Inflammatory macrophage treated with lipopolysaccharide for 4 hours (primary cell): ENCODE data around the gene HHIPL2.
A peak's percentile ranks its signal among the peaks of the same experiment; 100 is the strongest.

ENCODE experiments used
- DNase-seq: peaks from one replicate; pipeline ENCODE4 v3.0.0-alpha.2; 2020

HHIPL2 gene

DNA sequence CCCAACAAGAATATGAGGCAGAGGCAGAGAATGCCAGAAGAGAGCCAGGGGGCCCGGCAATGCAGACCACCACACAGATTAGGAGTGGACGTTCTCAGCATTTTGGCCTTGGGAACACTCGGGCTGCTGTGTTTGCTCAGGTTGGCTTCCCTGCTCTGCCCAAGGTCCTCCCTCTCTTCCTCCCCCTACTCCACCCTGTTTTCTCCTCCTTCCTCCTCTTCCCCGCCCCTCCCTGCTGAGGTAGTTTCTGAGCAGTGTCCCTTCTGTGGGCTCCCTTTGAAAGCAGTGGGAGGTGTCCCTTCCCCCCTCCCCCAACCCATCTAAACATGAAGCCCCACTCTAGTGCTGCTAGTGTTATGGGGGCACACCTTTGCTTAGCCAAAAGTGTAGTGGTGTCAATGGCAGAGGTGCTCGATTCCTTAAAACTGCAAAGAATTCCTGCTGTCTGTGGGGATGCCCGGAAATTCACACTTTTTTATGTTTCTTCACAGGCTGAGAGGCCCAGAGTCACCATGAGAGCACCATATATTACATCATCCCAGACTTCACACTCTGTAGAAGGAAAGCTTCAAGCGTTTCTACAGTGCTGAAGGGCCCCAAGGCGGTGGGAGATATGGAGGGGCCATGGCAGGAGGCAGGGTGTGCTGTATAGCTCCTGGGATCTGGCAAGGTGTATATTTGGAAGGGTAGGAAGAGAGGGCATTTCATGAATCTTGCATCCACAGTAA lies at the start of gene HHIPL2:
TSS of gene HHIPL2 (minus strand) at position 161 of the 728 bp plus-strand sequence. CDS start at position 101, 60 bp downstream.
- no peak for DNase-seq

DNA sequence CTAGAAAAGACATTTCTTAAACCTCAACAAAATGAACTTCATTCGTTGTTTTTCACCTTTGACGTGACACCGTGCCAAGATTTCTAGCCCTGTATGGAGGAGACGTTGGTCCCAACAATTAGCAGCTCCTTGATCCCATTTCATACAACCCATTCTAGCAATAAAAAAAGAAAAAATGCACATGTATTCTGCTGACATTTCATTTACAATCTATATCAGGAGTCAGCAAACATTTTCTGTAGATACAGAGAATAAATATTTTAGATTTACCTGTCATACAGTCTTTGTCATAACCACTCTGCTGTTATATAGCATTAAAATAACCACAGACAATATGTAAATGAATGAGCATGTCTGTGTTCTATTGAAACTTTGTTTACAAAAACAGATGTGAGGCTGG lies 48.8 kb upstream of the HHIPL2 start:
- no peak for DNase-seq

DNA sequence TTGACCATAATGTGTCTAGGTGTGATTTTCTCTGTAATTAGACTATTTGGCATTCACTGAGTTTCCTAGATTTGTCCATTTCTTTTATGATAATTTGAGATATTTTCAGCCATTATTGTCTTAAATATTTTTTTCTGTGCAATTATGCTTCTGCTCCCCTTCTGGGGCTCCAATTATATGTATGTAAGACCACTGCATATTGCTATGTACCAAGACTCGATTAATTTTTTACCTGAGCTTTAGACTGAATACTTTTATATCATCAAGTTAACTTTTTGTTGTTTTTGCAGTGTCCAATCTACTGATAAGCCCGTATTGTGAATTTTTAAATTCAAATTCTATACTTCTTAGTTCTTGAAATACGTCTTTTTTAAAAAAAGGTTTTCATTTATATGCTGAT lies 46.9 kb upstream of the HHIPL2 start:
- no peak for DNase-seq

DNA sequence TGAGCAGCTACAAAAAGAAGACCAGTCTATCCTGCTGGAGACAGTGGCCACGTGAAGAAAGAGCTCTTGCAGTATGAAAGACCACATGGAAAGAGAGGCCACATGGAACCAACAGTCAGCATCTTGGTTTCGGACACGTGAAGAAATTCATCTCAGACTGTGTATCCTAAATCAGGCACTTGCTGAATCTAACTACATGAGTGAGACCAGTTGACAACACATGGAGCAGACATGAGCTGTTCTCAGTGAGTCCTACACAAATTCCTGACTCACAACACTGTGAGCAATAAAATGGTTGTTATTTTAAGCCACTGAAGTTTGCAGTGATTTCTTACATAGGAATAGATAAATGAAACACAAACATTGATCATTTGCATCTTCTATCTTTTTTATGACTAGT lies 44.3 kb upstream of the HHIPL2 start:
- no peak for DNase-seq

DNA sequence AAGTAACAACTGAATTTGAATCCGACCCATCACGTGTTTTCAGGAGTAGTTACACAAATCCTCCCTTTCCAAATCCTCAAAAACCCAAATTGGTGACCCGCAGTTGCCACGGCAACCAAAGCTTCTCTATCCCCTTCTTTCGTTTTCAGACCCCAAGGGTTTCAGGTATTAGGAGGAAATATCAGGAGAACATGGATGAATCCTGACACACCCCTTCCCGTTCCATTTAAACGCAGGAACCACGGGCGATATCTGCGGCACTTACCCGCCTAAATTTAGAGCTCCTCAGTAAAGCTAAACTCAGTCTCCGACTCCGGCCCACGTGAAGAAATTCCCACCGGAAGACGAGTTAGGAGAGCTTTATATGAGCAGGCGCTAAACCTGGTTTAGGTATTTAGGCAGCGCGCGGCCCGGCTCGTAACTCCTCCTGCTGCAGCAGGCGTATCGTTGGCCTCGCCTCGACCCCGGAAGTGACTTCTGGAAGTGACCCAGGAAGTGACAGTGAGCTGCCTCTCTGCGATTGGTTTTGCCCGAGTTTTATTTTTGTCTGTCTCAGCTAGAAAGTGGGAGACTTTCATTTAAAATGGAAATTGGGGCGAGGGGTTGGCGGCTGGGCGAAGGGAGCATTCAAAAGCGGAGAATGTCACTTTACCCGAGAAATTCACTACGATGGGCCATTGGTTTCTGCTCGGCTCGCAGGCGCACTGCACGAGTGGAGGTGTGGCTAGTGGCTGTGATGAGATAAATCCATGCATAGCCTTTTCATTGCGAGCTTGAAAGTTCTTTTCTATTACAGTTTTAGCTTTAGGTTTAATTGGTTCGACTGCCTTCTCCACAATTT lies 41.8 kb upstream of the HHIPL2 start, which contains the start of gene TAF1A:
TSS of gene TAF1A (minus strand) at position 472 of the 841 bp plus-strand sequence.
- peak; percentile 89 for DNase-seq

DNA sequence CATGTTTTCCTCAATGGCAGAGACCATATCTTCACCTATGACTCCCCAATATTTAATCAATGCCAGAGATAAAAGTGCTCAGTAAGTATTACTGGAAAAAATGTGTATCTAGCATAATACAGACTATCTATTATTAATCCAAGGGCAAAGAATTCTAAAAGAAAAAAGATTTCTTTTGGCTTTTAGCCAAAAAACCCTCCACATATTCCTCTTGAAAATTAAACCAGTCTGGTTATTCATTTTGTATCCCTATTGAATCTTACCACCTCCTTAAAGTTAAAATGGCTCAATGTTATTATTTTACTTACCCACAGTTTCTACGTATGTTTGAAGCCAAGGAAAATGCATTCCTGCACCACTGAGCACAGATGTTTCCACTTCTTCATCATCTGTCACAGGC lies 40.2 kb upstream of the HHIPL2 start:
- DNase-seq, result no peak

DNA sequence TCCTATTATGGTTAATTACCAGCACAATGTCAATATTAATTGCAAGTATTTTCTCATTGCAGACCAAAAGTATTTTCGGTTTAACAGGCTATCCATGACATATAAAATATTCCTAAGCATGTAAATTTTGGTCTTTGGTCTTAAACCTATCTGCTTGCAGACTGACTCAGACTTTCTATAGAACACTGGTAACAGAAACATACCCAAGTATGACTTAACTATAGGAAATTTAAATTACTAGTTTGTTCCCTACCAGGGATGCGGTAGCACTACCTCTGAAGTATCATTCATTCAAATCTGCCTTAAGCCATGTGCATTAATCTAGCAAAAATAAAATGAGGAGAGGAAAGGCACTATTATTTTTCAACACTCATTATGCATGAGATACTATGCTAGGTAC lies 38.9 kb upstream of the HHIPL2 start:
- no peak for DNase-seq

DNA sequence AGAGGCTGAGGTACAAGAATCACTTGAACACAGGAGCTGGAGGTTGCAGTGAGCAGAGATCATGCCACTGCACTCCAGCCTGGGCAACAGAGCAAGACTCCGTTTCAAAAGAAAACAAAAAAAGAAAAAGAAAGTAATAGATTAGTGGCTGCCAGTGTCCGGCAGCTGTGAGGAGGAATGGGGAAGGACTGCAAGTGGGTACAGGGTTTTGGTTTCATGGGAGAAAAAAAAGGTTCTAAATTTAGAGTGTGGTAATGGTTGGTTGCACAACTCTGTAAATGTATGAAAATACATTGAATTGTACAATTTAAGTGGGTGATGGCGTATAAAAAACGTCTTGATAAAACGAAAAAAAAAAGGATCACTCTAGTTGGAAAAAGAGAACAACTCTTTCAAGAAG lies 35.2 kb upstream of the HHIPL2 start:
- DNase-seq, result peak; percentile 95

DNA sequence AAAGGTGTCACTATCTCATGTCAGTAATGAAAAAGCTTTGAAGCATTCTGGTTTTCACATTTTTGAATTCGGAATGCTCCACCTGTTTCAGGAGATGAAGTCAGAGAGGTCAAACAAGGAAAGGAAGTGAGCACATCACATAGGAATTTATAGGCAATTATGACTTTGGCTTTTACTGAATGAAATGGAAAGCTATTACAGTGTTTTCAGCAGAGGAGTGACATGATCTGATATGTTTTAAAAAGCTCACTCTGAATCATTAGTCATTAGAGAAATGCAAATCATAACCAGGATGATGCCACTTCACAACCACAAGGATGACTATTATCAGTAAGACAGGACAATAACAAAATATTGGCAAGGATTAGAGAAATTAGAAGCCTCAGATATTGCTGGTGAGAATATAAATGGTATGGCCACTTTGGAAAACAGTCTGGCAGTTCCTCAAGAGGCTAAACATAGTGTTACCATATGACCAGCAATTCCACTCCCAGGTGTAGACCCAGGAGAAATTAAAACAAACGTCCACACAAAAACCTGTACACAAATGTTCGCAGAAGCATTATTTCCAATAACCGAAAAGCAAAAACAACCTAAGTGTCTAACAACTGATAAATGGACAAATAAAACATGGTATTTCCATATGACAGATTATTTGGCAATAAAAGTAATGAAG lies 34.3 kb upstream of the HHIPL2 start:
- peak; percentile 80 for DNase-seq

DNA sequence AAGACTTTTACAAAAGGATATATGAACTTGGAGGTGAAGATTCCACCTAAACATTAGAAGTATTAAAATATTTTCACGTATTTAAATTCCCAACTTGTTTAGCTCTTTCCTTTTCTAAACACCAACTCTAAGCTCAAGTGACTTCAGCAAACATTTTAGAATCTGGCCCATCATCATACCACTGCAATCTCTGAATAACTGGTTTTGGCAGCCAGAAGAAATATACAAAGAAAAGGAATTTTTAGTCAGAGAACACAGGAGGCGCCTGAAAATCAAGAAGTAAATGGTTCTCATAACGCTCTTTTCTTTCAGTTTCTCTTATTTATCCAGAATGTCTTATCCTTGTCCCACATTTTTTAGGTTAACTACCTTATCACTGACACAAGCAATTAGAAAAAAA lies 31.4 kb upstream of the HHIPL2 start:
- DNase-seq, result no peak

DNA sequence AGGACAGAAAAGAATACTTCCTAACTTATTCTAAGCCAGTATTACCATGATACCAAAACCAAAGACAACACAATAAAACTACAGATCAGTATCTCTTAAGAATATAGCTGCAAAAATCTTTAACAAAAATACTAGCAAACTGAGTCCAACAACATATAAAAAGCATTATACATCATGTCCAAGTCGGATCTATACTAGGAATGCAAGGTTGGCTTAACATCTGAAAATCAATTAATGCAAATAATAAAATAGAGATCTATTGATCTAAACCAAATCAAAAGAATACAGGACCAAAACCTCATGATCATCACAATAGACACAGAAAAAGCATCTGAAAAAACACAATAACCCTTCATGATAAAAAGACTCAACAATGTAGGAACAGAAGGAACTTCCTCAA lies 22.9 kb upstream of the HHIPL2 start:
- no peak for DNase-seq

DNA sequence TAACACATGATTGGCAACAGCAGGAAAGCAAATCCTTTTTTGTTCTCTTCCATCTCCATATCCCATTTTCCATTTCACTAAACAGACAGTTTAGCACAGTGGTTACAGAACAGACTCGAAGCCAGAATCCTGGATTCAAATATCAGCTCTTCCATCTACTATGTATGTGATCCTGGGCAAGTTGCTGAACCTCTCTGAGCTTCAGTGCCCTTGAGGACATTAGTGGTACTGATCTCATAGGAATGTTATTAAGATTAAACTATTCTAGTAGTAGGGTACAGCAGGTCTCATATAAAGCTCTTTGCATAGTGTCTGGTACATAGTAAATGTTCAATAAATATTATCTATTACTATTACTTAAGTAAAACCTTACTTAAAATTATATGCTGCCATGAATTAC lies 13.8 kb upstream of the HHIPL2 start:
- no peak for DNase-seq

DNA sequence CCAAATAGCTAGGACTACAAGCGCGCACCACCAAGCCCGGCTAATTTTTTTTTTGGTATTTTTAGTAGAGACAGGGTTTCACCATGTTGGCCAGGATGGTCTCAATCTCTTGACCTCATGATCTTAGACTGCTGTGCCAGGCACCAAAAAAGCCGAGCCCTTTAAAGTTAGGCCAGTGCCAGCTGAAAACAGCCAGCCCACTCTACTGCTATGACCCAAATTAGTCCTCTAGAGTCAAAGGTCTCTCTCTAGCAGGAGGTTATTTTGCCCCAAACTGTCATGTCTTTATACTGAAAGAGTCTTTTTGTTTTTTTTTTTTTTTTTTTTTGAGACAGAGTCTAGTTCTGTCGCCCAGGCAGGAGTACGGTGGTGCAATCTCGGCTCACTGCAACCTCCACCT lies 9.7 kb upstream of the HHIPL2 start:
- no peak for DNase-seq

DNA sequence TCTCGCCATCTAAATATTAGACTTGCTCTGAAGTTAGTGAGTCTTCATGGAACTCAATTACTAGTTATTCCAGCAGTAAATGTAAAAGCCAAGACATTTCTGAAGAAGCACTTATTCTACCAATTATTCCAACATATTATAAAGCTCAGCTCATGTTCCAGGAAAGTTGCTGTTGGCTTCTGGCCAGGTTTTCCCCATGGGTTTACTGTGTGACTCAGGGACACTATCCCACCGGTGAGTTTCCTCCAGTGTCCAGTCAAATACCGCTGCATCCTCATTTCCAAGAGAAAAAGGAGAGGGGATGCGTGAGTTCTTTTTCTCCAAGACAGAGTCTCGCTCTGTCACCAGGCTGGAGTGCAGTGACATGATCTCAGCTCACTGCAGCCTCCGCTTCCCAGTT lies 9.2 kb upstream of the HHIPL2 start:
- no peak for DNase-seq

DNA sequence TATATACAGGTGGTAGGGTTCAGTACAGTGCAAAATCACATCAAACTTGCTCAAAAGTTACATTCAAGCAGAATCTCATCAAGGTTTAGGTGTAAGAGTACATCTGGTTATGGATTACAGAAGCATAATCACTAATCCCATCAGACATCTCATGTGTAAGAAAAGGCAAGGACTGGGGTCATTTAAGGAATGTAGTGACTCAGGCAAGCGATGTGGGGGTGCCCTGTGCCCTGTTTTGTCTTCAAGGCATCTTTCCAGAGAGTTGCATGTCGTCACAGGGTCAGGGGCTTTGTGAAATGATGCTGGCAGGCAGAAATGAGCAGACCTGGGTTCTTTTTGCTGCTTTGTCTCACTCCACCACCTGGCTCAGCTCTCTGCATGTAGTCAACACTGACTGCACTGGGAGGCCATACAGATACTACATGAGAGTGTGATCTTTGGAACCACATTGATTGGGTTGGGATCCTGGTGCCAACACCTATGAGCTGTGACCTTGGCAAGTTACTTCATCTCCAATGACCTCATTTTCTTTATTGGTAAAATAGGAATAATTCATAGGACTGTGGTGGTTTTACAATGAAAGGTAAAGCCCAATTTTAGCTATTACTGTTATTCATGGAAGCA lies 8.2 kb upstream of the HHIPL2 start:
- DNase-seq, result no peak

DNA sequence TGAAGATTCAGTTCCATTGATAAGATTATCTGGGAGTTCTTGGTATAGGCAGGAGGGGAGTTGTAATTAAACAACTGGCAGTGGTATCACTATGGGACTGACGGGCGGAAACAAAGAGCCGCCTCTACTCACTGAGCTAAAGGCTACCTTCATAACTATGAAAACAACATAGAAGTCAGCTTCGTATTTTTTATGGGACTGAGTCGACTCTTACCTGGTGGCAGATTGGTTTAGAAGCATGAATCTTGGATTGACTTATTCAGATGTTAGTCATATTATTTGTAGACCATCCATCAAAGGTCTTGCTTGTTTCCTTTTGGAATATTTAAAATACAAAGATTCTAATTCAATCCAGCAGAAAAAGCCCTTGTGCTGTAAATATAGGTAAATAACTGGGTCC lies 6.3 kb upstream of the HHIPL2 start:
- no peak for DNase-seq

DNA sequence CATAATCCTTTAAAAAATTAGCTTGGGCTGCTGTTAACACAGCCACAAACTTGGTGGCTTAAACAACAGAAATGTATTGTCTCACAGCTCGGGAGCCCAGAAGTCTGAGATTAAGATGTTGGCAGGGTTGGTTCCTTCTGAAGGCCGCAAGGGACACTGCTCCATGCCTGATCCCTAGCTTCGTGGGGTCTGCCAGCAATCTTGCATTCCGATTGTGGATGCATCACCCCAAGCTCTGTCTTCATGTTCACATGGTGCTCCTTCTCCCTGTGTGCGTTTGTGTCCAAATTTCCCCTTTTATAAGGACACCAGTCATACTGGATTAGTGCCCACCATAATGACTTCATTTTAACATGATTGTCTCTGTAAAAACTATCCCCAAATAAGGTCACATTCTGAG lies 5.0 kb upstream of the HHIPL2 start:
- DNase-seq, result no peak

DNA sequence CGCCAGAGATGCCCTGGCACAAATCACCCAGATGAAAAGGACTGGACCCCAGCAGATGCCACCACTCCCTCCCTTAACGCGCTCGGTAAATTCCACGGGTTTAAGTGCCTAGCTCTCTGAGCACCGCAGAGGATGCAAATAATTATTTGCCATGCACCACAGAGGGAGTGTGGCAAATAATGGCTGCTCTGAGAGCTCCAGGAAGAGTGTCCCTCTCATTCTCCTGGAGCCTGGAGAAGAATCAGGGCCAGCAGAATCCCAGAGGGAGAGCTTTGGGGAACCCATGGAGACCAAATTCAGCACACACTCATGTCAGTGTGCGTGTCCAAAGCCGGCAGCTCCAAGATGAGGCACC lies 667 bp downstream of the HHIPL2 start:
- DNase-seq, result no peak

DNA sequence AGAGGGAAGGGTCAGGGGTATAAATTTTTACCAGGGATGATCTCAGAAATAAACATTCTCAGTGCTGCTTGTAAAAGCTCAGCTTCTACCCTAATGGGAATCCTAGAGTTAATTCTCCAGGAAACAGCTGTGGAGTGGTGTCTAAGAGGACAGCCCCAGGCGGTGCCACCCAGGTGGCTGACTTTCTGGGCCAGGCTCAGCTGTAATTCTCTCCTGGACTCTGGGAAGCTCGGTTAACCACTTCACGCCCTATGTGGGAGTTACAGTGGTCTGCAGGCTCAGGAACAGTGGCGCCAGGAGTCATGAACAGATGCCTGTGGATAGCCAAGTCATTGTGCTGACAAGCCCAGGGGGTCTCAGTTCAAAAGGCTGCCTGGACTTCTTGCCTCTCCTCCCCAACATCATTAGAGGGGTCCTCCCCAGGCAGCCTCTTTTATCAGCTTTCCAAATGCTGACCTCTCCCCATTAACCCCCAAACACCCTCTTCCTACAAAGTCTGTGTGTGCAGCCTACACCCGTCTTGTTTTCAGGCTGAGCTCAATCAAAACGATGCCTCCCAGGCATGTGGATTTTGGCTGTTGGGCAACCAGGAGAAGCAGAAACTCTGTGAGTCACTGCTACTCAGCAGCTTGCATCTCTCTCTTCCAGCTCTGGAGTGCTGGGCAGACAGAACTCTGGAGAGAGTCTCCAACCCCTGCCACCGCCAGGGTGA lies 1.2 kb downstream of the HHIPL2 start:
- DNase-seq, result peak; percentile 2

DNA sequence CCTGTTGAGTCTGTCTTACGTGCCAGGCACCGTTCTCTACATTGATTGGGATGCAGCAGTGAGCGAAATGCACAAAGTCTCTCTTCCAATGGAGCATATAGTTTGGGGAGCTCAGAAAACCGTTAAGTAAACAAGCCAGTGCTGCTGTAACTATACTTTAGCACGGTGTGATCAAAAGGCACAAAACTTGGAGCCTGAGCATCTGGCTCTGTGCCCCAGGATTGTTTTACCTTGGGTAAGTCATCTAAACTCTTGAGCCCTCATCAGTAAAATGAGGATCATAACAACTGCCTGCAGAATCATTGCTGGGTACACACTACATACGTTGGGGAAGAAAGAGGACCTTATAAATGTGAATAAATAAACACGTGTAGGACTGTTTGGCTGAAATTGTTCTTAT lies 1.8 kb downstream of the HHIPL2 start:
- no peak for DNase-seq

DNA sequence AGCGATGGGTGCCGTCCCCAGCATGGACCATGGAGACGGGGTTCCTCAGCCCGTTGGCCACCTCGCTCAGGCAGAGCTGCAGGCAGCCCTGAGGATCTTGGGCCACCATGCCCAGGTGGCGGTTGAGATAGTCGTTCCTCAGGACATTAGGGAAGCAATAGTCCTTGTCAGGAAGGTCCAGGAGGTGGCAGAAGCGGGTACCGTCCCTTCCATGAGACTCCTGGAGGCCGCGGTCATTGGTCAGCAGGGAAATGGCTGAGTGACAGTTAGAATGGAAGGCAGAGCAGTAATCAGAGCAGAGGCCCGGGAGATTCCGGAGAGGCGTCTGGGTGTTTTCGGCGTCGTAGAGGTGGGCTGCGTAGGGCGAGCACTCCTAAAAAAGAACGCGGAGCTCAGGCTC lies 4.1 kb downstream of the HHIPL2 start:
- DNase-seq, result no peak

DNA sequence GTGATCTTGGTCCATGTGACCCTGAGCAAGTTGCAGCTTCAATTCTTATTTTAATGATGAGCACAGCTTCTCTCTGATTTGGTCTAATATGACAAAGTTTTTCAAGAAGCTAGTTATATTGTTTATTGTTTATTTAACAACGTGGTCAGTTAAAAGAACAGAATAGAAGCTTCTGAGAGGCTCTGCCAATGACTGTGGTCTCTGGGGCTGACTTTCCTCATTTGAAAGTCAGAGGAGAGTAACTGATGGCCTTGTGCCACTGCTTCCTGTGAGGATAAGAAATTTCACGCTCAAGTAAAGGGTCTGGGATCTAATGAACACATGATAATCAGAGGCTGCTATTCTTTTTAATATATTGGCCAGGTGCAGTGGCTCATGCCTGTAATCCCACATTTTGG lies 7.3 kb downstream of the HHIPL2 start:
- no peak for DNase-seq
